Non-pigmented ciliary epithelial cell (primary cell): ENCODE data around the gene ASB1.
"Not testable (repeated sequence)": the region's sequence is repeated elsewhere in the genome, so short reads cannot be mapped to it uniquely, and the experiment has no call there.

Experiments used
- DNase-seq: peaks from one replicate; pipeline ENCODE4 v3.0.0-alpha.2; 2010; ENCODE audit warnings: low read depth

Gene ASB1

GRCh38 chr2:238404406-238405216 lies 22.1 kb upstream of the ASB1 start:
- no peak for DNase-seq

- DNase-seq = not testable (repeated sequence)
Measured at GRCh38 chr2:238405217-238405555, 21.5 kb upstream of the ASB1 start.

DNA sequence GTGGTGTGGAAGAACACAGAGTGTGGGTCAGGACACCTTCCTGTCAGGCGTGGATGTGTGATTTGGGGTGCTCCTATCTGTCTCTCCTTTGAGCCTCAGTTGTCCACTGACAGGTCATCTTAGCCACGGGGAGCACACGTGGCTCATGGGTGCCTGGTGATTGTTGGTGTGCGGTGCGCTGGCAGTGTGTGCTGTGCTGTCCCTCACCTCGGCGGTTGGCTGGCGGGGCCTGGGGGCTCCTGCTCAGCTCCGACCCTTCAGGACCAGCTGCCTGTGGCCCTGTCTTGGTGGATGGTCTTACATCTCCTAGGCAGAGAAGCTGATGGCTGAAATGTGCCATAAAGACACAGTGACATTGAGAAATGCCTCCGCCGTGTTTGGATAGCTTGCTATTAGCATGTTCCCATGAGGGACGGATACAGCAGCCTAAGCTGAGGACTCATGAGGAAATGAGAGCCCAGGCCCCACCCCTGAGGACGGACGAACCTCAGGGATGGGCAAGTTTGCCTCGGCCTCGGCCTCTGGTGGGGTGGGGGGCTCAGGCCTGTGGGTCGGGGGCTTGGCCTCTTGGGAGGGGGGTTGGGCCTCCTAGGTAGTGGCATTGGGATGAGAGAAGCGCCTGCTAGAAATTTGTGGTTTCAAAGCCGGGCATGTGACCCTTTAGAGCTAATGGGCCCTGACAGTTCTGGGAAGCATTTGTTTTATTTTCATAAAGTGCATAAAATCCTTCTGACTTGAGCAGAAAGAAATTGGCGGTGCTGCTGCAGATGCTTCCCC lies 20.3 kb upstream of the ASB1 start:
- no peak for DNase-seq

- DNase-seq = no peak
Measured at GRCh38 chr2:238406998-238407285, 19.8 kb upstream of the ASB1 start.

DNA sequence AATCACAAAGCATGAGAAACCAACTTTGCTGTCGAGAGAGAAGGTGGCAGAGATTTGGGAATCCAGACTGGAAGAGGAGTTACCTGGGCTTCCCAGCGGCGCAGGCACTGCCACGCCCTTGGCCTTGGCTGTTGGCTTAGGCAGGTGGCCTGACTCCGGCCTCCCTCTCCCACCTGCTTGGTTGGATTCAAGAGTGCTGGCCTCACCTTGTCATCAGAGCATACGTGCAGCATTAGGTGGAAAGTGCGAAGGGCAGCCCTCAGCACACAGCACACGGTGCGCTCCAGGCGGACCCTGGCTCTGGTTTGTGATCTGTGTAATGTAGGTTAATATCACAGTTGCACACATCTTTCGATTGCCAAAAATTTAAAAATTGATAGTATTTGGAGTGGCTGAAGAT lies 19.2 kb upstream of the ASB1 start:
- DNase-seq = no peak

DNA sequence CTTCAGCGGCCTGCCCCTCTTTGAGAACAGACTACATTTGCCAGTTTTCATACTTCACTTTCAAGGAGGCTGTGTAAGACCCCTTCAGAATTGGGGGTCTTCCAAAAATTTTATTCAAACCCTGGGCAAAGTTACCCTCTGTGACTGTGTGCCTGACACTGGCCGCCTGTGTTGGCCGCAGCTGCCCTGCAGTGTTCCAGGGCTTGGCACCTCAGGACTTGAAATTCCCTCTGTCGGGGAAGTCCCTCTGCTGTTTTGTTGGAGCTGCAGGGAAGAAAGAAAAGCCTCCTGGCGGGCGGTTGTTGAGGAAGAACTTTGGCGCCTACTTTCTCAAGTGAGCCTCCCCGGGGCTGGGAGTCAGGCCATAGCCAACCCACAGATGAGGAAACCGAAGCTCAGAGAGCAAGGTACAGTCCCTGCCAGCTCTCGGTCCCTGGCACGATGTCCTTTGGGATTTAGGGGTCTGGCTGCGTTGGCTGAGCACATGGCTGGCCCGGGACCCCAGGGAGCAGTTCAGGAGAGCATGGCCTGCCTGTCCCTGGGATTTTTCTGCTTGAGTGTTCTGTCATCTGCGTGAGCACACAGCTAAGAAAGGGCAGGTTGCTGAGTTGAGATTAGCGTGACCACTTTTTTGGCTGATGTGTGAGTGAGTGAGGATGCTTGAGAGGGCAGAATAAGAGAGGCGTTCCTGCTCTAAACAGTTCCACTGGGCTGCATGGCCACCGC lies 17.9 kb upstream of the ASB1 start:
- DNase-seq = no peak

DNA sequence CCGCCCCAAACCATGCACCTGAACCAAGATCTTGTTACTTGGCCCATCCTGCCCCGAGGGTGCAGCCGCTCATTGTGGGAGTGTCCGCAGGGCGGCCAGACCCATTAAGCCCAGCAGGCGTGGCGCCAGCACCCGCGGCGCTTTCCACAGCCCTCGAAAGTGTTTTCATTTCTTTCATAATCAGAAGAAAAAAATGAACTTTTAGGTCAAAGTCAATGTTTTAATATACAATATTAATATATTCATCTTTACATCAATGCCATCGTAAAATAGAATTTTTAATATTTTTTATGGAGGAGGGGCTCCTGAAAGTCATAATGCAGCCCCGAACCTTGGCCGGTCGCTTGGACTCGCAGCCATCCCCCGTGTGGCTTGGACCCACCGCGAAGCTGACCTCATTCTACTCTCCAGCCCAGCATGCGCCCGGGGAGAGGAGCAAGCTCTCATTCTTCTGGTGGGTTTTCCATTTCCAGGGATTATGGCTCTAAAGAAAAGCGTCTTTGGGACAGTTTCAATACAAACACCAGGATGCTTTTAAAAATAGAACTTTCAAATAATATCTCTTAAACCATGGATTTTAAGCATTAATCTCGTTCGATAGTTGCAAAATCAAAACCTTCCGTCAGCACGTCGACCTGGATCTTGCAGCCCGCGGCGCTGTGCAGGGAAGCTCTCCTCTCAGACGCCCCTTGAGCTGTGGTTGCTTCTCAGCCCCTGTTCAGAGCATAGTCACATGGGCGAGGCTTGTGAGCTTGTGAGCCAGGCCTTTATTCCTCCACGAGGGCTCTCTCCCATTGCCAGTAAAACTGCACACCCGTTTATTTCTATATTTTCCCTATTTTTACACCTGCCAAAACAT lies 17.2 kb upstream of the ASB1 start:
- DNase-seq = no peak

DNA sequence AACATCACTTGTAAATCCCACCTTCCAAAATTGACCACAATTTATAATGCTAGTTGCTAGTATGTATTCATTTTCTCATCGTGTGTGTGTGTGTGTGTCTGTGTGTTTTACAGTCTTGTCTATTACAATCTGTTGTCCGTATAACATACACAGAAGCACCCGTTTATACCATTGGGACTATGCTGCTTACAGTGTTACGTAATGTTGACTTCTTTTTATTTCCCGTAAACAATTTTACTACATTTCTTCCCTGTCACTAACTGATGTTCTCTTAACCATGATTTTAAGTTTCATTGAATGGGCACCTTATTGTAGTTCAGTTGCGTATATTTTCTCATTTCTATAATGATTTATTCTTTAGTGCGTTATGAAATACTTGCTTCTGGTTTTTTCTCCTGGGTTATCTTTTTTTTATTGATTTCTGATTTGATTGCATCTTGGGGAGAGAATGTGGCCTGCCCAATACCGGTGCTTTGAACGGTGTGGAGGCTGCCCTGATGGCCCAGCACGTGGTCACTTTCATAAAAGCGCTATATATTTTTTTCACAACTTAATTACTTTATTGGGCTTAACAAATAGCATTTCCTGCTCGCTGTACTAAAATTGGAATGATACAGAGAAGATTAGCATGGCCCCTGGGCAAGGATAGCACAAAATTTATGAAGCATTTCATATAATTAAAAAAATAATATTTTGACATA lies 14.5 kb upstream of the ASB1 start:
- DNase-seq = no peak

DNA sequence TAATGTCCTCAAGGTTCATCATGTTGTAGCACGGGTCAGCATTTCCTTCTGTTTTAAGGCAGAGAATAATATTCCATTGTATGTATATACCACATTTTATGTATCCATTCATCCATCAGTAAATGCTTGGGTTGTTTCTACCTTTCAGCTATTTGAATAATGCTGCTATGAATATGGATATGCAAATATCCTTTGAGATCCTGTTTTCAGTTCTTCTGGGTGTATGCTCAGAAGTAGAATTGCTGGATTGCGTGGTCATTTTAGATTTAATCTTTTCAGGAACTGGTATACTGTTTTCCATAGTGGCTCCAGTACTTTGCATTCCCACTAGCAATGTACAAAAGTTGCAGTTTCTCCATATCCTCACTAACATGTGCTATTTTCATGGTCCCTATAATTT lies 13.4 kb upstream of the ASB1 start:
- no peak for DNase-seq

- DNase-seq = no peak
Measured at GRCh38 chr2:238415036-238415764, 11.5 kb upstream of the ASB1 start.

GRCh38 chr2:238415893-238416292 lies 10.8 kb upstream of the ASB1 start:
- DNase-seq = no peak

GRCh38 chr2:238418196-238418998 lies 8.3 kb upstream of the ASB1 start:
- no peak for DNase-seq

DNA sequence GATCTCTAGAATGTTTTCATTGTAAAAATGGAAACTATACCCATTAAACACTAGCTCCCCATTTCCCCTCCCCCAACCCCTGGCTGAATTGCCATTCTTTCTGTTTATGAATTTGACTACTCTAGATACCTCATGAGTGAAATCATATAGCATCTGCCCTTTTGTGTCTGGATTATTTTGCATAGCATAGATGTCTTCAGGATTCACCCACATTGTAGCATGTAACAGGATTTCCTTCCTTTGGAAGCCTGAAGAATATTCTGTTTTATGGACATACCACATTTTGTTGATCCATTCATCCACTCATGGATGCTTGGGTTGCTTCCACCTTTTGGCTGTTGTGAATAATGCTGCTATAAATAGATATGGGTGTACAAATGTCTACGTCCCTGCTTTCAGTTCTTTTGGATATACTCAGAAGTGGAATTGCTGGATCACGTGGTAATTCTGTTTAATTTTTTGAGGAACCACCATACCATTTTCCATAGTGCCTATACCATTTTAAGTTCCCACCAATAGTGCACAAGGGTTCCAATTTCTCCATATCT lies 7.7 kb upstream of the ASB1 start:
- DNase-seq = no peak

DNA sequence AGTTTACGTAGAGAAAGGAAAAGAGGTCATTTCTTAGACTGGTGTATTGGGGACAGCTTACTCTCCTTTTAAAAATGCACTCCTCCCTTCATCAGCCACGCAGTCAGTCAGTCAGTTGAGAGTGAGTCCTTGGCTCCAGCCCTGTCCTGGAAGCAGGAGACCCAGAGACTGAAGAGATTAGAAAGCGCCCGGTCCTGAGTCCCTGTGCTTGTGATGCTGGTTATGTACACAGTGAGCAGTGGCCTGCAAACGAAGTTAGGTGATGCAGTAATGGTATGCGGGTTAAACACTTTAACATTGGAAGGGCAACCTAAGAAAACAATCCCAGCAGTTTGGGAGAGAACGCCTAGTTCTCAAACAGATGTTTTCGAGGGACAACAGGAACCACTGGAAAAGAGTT lies 6.3 kb upstream of the ASB1 start:
- DNase-seq = no peak

DNA sequence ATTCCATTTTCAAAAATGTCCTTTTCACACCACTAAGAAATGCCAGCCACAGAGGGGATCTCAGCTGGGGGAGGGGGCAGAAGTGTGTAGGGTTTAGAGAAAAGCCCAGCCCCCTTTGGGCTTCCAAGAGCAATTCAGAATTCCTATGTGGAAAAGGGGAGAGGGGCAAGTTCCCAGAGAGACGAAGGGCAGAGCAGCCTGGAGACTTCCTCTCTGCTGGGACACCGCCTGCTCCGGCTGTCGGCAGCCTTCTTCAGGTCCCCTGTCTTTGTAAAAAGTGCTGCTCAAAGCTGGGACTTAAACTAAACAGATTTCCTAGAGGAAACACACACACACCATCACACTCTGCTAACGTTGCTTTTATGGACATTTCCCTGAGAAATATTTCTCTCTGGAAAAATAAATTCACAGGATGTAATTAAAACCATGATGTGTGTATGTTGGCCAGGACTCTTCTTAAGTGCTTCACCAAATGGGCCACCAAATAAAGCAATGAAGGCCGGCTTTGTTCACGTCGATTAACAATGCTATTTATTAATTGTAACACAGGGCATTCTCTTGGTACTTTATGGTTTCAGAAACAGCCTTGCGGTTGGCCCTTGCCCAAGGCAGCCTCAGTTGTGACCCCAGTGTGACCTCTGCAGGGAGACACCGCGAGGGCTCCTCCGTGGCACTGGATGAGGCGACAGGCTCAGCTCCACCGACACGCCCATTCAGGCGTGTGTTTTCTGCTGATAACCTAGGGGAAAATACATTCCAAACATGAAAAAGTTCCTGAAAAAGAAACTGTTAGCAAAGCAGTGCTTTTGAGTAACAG lies 5.6 kb upstream of the ASB1 start:
- no peak for DNase-seq

DNA sequence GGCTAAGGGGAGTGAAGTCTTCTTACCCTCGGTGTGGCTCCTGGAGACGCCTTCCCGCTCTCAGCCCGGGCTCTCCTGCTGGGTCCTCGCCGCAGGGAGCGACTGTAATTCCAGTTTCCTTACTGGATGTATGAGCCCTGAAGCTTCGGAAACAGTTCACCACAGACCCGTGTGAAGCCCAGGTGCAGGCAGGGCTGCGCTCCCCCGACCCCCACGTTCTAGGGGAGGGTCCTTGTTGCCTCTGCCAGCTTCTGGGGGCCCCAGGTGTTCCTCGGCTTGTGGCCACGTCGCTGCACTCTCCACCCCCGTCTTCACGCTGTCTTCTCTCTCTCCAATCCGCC lies 5.1 kb upstream of the ASB1 start:
- DNase-seq = no peak

GRCh38 chr2:238422285-238422684 lies 4.4 kb upstream of the ASB1 start:
- no peak for DNase-seq

GRCh38 chr2:238422940-238423339 lies 3.8 kb upstream of the ASB1 start:
- no peak for DNase-seq
